Stimulated activated naive CD4-positive, alpha-beta T cell treated with Interleukin-2 at 50 U/mL for 16 hours (primary cell): ENCODE data around the gene CCDC102A.
"Not testable (repeated sequence)": the region's sequence is repeated elsewhere in the genome, so short reads cannot be mapped to it uniquely, and the experiment has no call there.

Experiments
- DNase-seq: peaks from one replicate; lab custom pipeline; 2025; lab: John Stamatoyannopoulos, UW

CCDC102A gene

GRCh38 chr16:57502048-57502775, 34.2 kb downstream of the CCDC102A start:
- DNase-seq: no peak

- DNase-seq: no peak
Measured at GRCh38 chr16:57501492-57501891, 34.9 kb downstream of the CCDC102A start.

- DNase-seq: no peak
Measured at GRCh38 chr16:57500578-57501111, 35.7 kb downstream of the CCDC102A start.

GRCh38 chr16:57499941-57500340, 36.4 kb downstream of the CCDC102A start:
- not testable (repeated sequence) for DNase-seq

GRCh38 chr16:57498031-57498430, 38.3 kb downstream of the CCDC102A start:
- DNase-seq: no peak

- DNase-seq: no peak
Measured at GRCh38 chr16:57497121-57497520, 39.2 kb downstream of the CCDC102A start.

- DNase-seq: no peak
Measured at GRCh38 chr16:57493767-57494166, 42.6 kb downstream of the CCDC102A start.

GRCh38 chr16:57489229-57489628, 47.1 kb downstream of the CCDC102A start:
- DNase-seq: no peak

- no peak for DNase-seq
Measured at GRCh38 chr16:57486858-57487834, 49.2 kb downstream of the CCDC102A start.

- DNase-seq: peak; percentile 74
Measured at GRCh38 chr16:57485916-57486857, 50.2 kb downstream of the CCDC102A start, which contains the start of gene DOK4. Gene DOK4, minus strand, starts transcription at chr16:57486493. Its CDS starts 6,986 bp downstream, at chr16:57479507.

- no peak for DNase-seq
Measured at GRCh38 chr16:57485091-57485915, 51.1 kb downstream of the CCDC102A start.

GRCh38 chr16:57484515-57485005, 51.8 kb downstream of the CCDC102A start:
- DNase-seq: no peak

- DNase-seq: no peak
Measured at GRCh38 chr16:57483725-57484514, 52.5 kb downstream of the CCDC102A start.

GRCh38 chr16:57482845-57483545, 53.4 kb downstream of the CCDC102A start:
- no peak for DNase-seq

GRCh38 chr16:57481421-57481820, 55.0 kb downstream of the CCDC102A start:
- DNase-seq: no peak

- DNase-seq: no peak
Measured at GRCh38 chr16:57480754-57481230, 55.6 kb downstream of the CCDC102A start.

GRCh38 chr16:57479976-57480753, 56.2 kb downstream of the CCDC102A start:
- DNase-seq: no peak
